ENCODE measurements around the gene GPHN.

The GPHN gene

DNA sequence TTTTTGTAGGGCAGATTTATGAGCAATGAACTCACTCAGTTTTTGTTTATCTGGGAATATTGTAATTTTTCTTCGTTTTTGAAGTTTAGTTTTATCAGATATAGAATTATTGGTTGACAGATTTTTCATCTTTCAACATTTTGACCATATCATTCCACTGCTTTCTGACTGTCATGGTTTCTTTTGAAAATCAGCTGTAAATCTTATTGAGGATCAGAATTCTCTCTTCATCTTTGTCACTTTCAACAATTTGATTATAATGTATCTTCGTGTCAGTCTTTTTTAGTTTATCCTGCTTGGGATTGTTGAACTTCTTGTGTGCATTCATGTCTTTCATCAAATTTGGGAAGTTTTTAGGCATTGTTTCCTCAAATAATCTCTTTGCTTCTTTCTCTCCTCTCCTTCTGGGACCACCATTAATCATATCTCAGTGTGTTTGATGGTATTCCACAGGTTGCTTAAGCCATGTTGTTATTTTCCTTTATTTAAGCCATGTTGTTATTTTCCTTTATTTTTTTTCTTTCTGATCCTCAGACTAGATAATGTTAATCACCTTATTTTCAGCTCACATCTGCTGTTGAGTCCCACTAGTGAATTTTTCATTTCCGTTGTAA lies 451.6 kb downstream of the GPHN start:
- DNase-seq (ENCODE audit: low read depth), result no peak

DNA sequence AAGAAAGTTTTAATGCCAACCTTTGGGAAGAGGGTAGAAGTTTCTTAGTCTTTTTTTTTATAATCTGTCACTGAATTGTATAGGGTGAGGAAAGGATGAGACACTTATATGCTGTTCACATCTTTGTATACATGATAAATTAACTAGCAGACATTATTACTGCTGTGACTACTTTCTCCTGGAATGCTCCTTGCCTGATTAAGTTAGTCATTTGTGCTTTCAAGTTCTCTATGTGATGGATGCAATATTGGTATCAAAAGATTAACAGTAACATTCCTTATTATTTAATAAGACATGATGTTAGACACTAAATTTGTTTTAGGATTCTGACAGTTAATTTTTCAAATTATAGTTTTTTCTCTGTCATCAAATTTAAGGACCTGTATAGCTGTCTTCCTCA lies 457.9 kb downstream of the GPHN start:
- no peak for DNase-seq (ENCODE audit: low read depth)

DNA sequence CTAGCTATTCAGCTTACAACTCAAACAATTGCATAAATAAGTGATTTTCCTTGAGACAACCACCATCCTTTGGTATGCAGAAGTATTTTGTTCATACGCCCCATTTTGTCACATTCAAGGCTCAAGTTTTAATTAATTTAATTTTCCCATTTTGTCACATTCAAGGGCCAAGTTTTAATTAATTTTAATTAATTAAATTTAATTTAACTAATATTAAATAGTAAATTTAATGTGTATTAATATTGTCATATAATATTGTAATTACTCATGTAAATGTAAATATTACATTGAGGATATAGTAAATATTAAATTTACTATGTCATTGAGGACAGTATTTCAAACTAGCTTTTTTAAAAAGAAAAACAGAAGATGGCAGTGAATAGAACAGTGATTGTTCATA lies 464.5 kb downstream of the GPHN start:
- no peak for DNase-seq (ENCODE audit: low read depth)

- DNase-seq (ENCODE audit: low read depth), result no peak
These were observed 466.6 kb downstream of the GPHN start for GRCh38 chr14:66974397-66975025.

- no peak for DNase-seq (ENCODE audit: low read depth)
These were observed 467.3 kb downstream of the GPHN start for GRCh38 chr14:66975251-66975650.

GRCh38 chr14:66979101-66979974 lies 471.4 kb downstream of the GPHN start:
- DNase-seq (ENCODE audit: low read depth), result no peak

- no peak for DNase-seq (ENCODE audit: low read depth)
These were observed 474.3 kb downstream of the GPHN start for GRCh38 chr14:66982247-66982646.

- no peak for DNase-seq (ENCODE audit: low read depth)
These were observed 484.8 kb downstream of the GPHN start for GRCh38 chr14:66992776-66993175.

- no peak for DNase-seq (ENCODE audit: low read depth)
These were observed 485.6 kb downstream of the GPHN start for GRCh38 chr14:66993512-66993911.

- DNase-seq (ENCODE audit: low read depth), result no peak
These were observed 490.1 kb downstream of the GPHN start for GRCh38 chr14:66998013-66998412.

- no peak for DNase-seq (ENCODE audit: low read depth)
These were observed 492.0 kb downstream of the GPHN start for GRCh38 chr14:66999978-67000377.

DNA sequence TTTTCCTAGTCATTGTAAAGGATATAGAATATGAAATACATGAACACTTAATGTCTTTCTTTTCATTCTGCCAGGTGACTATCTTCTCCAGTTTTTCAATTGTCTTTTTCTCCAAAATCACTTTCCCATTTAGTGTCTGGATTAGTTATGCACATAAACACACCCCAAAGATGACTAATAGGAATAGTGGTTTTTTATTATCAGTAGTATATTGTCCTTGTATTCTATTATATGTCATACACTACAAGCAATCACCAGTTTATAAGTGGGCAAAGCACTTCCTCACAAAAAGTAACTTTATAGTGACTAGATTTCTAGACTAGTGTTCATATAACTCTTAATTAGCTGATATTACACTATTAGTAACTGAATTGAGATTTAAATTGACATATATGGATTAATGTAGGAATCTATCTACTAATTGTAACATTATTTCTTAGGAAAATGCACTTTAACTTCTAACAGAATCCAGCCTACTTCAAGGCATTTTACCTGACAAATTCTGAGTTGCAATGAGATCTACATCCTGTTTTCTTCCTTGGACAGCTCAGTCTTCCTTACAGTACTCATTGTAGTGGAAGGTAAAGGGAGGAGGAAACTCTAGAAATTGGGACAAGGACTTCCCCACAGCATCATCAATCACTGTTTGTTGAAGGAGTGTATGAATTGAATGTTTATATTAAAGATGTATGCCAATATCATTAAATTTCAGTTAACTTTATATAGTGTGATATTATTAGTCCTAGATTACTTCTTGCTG lies 495.2 kb downstream of the GPHN start:
- no peak for DNase-seq (ENCODE audit: low read depth)

- no peak for DNase-seq (ENCODE audit: low read depth)
These were observed 496.6 kb downstream of the GPHN start for GRCh38 chr14:67004521-67004920.

DNA sequence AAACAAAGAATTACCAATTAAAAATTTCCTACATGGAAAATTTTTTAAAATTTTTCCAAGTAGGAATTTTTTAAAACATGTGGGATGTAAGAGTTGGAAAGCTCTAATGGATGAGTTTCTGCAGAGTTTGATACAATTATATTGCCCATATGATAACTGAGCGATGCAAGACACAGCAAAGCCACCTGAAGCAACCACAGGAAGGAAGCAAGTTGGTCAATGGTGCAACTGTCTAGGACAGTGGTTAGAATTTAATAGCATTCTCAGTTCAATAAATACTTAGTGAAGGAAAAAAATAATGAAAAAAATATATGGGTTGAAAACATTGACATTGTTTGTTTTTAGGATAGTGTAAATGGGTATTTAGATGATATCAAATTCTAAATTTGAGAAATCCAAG lies 502.7 kb downstream of the GPHN start:
- DNase-seq (ENCODE audit: low read depth), result no peak

GRCh38 chr14:67016856-67017255 lies 508.9 kb downstream of the GPHN start:
- DNase-seq (ENCODE audit: low read depth), result no peak

DNA sequence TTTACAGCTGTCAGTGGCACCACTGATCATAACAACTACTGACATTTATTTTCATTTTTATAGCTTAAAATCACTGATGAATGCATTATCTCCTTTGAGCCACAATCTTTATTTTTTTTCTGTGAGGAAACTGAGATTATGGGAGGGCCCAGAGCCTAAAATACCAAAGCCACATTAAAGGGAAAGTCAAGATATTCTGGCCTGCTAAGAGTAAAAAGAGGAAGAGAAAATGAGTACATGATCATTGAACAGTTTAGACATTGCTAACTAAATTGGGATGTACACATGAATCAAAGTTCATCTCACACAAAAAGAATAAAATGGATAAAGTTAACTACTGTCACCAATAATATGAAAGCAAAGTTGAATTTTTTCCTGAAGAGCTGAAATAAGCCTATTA lies 510.8 kb downstream of the GPHN start:
- no peak for DNase-seq (ENCODE audit: low read depth)

GRCh38 chr14:67019796-67020195 lies 511.8 kb downstream of the GPHN start:
- no peak for DNase-seq (ENCODE audit: low read depth)

DNA sequence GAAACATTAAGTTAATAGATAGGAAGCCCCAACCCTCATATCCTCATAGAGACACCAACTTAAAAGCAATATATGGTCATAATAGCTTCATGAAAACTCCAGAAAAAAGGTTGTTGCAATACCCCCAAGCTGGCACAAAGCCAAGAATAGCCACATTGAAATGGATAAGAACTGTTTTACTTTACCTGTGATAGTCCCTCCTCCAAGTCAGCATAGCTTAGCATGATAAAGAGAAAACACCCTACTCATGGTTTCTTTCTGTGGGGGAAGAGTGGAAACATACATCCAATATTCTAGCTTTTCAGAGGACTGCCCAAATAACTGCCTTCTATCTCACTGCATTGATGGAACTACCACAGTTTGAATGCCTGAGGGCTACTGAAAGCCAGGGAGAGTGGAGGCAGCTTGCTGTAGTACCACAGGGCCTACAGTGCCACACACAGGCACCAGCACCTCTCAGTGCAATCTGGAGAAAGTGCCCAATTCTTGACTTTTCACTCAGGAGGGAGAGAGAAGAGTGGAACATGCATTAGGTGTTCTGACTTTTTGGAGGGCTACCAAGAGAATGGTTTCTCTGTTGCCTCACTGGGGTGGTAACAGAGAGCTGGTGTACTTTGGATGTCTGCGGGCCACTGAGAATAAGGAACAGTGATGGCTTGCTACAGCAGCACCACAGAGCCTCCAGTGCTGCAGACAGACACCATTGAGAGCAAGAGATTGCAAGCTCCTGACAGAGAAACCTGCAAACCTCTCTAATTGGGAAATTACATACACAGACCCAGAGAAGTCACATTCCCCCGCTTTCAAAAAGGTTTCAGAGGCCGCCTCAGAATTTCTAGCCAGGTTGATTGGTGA lies 524.2 kb downstream of the GPHN start:
- DNase-seq (ENCODE audit: low read depth), result no peak

DNA sequence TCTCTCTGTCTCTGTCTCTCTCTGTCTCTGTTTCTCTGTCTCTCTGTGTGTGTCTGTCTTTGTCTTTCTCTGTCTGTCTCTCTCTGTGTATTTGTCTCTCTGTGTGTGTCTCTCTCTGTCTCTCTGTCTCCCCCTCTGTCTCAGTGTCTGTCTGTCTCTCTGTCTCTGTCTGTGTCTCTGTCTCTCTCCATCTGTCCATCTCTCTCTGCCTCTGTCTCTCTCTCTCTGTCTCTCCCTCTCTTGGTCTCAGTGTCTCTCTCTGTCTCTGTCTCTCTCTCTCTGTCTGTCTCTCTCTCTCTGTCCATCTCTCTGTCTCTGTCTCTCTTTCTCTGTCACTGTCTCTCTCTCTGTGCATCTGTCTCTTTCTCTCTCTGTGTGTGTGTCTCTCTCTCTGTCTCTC lies 537.5 kb downstream of the GPHN start:
- no peak for DNase-seq (ENCODE audit: low read depth)

DNA sequence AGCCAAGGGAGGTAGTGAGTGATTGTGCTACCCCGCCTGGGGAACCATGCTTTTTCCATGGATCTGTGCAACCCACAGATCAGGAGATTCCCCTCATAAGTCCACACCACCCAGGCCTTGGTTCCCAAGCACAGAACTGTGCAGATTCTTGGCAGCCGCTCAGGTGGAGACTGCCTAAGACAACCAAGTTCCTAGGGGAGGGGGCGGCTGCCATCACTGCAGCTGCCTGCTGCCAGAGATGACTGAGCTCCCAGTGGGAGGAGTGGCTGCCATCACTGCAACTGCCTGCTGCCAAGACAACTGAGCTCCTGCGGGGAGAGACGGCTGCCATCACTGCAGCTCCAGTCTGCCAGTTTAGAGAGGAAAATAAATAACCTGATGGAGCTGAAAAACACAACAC lies 542.9 kb downstream of the GPHN start:
- no peak for DNase-seq (ENCODE audit: low read depth)

DNA sequence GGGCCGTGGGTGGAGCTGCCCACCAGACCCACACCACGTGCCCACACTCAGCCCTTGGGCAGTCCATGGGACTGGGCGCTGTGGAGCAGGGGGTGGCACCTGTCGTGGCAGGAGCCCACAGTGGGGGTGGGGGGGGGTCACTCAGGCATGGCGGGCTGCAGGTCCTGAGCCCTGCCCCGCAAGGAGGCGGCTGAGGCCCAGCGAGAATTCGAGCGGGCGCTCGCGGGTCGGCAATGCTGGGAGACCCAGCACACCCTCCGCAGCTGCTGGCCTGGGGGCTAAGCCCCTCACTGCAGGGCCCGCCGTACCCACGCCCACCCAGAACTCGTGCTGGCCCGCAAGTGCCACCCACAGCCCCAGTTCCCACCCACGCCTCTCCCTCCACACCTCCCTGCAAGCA lies 548.7 kb downstream of the GPHN start:
- no peak for DNase-seq (ENCODE audit: low read depth)

- no peak for DNase-seq (ENCODE audit: low read depth)
These were observed 551.6 kb downstream of the GPHN start for GRCh38 chr14:67059596-67059995.
